HEK293 (cell line): ENCODE data around the gene MRPS18A.

Experiments
- BCL11A ChIP-seq: fragments of 450-650 bp; formaldehyde crosslinking; IDR thresholded peaks from 2 replicates; pipeline ENCODE4 v1.5.1; 2016; ENCODE audit warnings: low read depth, missing biosample characterization, missing genetic modification characterization
- BCL6B ChIP-seq: fragments of 450-650 bp; formaldehyde crosslinking; IDR thresholded peaks from 2 replicates; pipeline ENCODE4 v1.5.1; 2017; ENCODE audit warnings: missing biosample characterization, missing genetic modification characterization
- IKZF3 ChIP-seq: fragments of 450-650 bp; IDR thresholded peaks from 2 replicates; pipeline ENCODE4 v1.5.0; 2018; ENCODE audit warnings: missing biosample characterization, mild to moderate bottlenecking, missing genetic modification characterization, moderate library complexity
- KLF10 ChIP-seq: fragments of 450-650 bp; IDR thresholded peaks from 2 replicates; pipeline ENCODE4 v1.5.1; 2018; ENCODE audit warnings: missing biosample characterization, mild to moderate bottlenecking, missing genetic modification characterization
- OVOL3 ChIP-seq: fragments of 450-650 bp; formaldehyde crosslinking; IDR thresholded peaks from 2 replicates; pipeline ENCODE4 v1.5.1; 2016; ENCODE audit warnings: missing biosample characterization, missing genetic modification characterization
- PBX3 ChIP-seq: sonication (generic); formaldehyde crosslinking; IDR thresholded peaks from 2 replicates; pipeline ENCODE4 v1.8.1; 2022; ENCODE audit warnings: mild to moderate bottlenecking, moderate library complexity, missing genetic modification reagents
- PRDM6 ChIP-seq: fragments of 450-650 bp; formaldehyde crosslinking; IDR thresholded peaks from 2 replicates; pipeline ENCODE4 v1.5.1; 2017; ENCODE audit warnings: missing biosample characterization, missing genetic modification characterization
- ZBTB17 ChIP-seq: fragments of 450-650 bp; formaldehyde crosslinking; IDR thresholded peaks from 2 replicates; pipeline ENCODE4 v1.5.1; 2016; ENCODE audit warnings: missing biosample characterization, missing genetic modification characterization
- ZBTB48 ChIP-seq: fragments of 450-650 bp; formaldehyde crosslinking; IDR thresholded peaks from 2 replicates; pipeline ENCODE4 v1.5.1; 2016; ENCODE audit warnings: missing biosample characterization, missing genetic modification characterization
- ZBTB8A ChIP-seq: fragments of 450-650 bp; formaldehyde crosslinking; IDR thresholded peaks from 2 replicates; pipeline ENCODE4 v1.5.1; 2016; ENCODE audit warnings: missing biosample characterization, missing genetic modification characterization
- ZFHX2 ChIP-seq: fragments of 450-650 bp; formaldehyde crosslinking; conservative IDR thresholded peaks from 2 replicates; pipeline ENCODE4 v1.5.1; 2016; ENCODE audit warnings: missing biosample characterization, missing genetic modification characterization
- ZFP69B ChIP-seq: fragments of 450-650 bp; formaldehyde crosslinking; IDR thresholded peaks from 2 replicates; pipeline ENCODE4 v1.5.1; 2016; ENCODE audit warnings: missing biosample characterization, missing genetic modification characterization
- ZNF2 ChIP-seq: fragments of 450-650 bp; formaldehyde crosslinking; IDR thresholded peaks from 2 replicates; pipeline ENCODE4 v1.5.1; 2016; ENCODE audit warnings: missing biosample characterization, missing genetic modification characterization
- ZNF202 ChIP-seq: fragments of 450-650 bp; formaldehyde crosslinking; IDR thresholded peaks from 2 replicates; pipeline ENCODE4 v1.5.1; 2016; ENCODE audit warnings: missing biosample characterization, missing genetic modification characterization, borderline replicate concordance
- ZNF23 ChIP-seq: fragments of 450-650 bp; formaldehyde crosslinking; IDR thresholded peaks from 2 replicates; pipeline ENCODE4 v1.5.1; 2016; ENCODE audit warnings: missing biosample characterization, missing genetic modification characterization, borderline replicate concordance
- ZNF311 ChIP-seq: fragments of 450-650 bp; formaldehyde crosslinking; IDR thresholded peaks from 2 replicates; pipeline ENCODE4 v1.5.1; 2017; ENCODE audit warnings: missing biosample characterization, missing genetic modification characterization, borderline replicate concordance
- ZNF433 ChIP-seq: fragments of 450-650 bp; formaldehyde crosslinking; IDR thresholded peaks from 2 replicates; pipeline ENCODE4 v1.5.1; 2016; ENCODE audit warnings: missing biosample characterization, missing genetic modification characterization, low read depth
- ZNF473 ChIP-seq: fragments of 450-650 bp; formaldehyde crosslinking; IDR thresholded peaks from 2 replicates; pipeline ENCODE4 v1.5.1; 2017; ENCODE audit warnings: missing biosample characterization, missing genetic modification characterization
- ZNF488 ChIP-seq: fragments of 450-650 bp; formaldehyde crosslinking; IDR thresholded peaks from 2 replicates; pipeline ENCODE4 v1.5.1; 2016; ENCODE audit warnings: missing biosample characterization, missing genetic modification characterization
- ZNF510 ChIP-seq: fragments of 450-650 bp; formaldehyde crosslinking; IDR thresholded peaks from 2 replicates; pipeline ENCODE4 v1.5.1; 2018; ENCODE audit warnings: mild to moderate bottlenecking, missing genetic modification characterization, missing biosample characterization; ENCODE audit not compliant: insufficient replicate concordance
- ZNF521 ChIP-seq: fragments of 450-650 bp; formaldehyde crosslinking; IDR thresholded peaks from 2 replicates; pipeline ENCODE4 v1.5.1; 2017; ENCODE audit warnings: missing biosample characterization, mild to moderate bottlenecking, missing genetic modification characterization
- ZNF560 ChIP-seq: fragments of 450-650 bp; formaldehyde crosslinking; IDR thresholded peaks from 2 replicates; pipeline ENCODE4 v1.5.1; 2017; ENCODE audit warnings: missing biosample characterization, missing genetic modification characterization, borderline replicate concordance
- ZNF561 ChIP-seq: fragments of 450-650 bp; IDR thresholded peaks from 2 replicates; pipeline ENCODE4 v1.5.1; 2018; ENCODE audit warnings: missing biosample characterization, missing genetic modification characterization, borderline replicate concordance
- ZNF600 ChIP-seq: fragments of 450-650 bp; formaldehyde crosslinking; IDR thresholded peaks from 2 replicates; pipeline ENCODE4 v1.5.1; 2016; ENCODE audit warnings: missing biosample characterization, missing genetic modification characterization
- ZNF610 ChIP-seq: fragments of 450-650 bp; formaldehyde crosslinking; IDR thresholded peaks from 2 replicates; pipeline ENCODE4 v1.5.1; 2016; ENCODE audit warnings: missing biosample characterization, missing genetic modification characterization, borderline replicate concordance
- ZNF629 ChIP-seq: fragments of 450-650 bp; formaldehyde crosslinking; IDR thresholded peaks from 2 replicates; pipeline ENCODE4 v1.5.1; 2017; ENCODE audit warnings: missing biosample characterization, missing genetic modification characterization
- ZNF704 ChIP-seq: fragments of 450-650 bp; formaldehyde crosslinking; IDR thresholded peaks from 2 replicates; pipeline ENCODE4 v1.5.1; 2016; ENCODE audit warnings: missing biosample characterization, missing genetic modification characterization
- ZNF785 ChIP-seq: fragments of 450-650 bp; formaldehyde crosslinking; IDR thresholded peaks from 2 replicates; pipeline ENCODE4 v1.5.1; 2016; ENCODE audit warnings: missing biosample characterization, missing genetic modification characterization
- ZSCAN5A ChIP-seq: fragments of 450-650 bp; formaldehyde crosslinking; IDR thresholded peaks from 2 replicates; pipeline ENCODE4 v1.5.1; 2016; ENCODE audit warnings: missing biosample characterization, missing genetic modification characterization

The MRPS18A gene

GRCh38 chr6:43667245-43668150, 20.1 kb downstream of the MRPS18A start (continued):
- TF ChIP-seq BCL6B (tag by site-specific recombination) (peak; percentile 93), ZNF561 (tag by site-specific recombination) (0 out of 2 replicates have a peak, but pooled peaks have one; percentile 27), ZBTB48 (tag by site-specific recombination) (peak; percentile 44), ZNF610 (no peak), ZNF560 (tag by site-specific recombination) (no peak), ZNF600 (peak; percentile 57; the same call in 1 of the 2 replicates), BCL11A (tag by site-specific recombination) (no peak), OVOL3 (tag by site-specific recombination) (no peak), PRDM6 (tag by site-specific recombination) (no peak), ZFP69B (no peak), ZNF23 (tag by site-specific recombination) (no peak), ZNF311 (tag by site-specific recombination) (no peak), ZSCAN5A (tag by site-specific recombination) (no peak), PBX3 (peak; percentile 84), ZNF433 (tag by site-specific recombination) (no peak), IKZF3 (tag by site-specific recombination) (no peak), ZNF785 (tag by site-specific recombination) (no peak), ZNF2 (tag by site-specific recombination) (peak; percentile 74), ZBTB17 (tag by site-specific recombination) (peak; percentile 62), ZBTB8A (tag by site-specific recombination) (0 out of 2 replicates have a peak, but pooled peaks have one; percentile 43), ZNF629 (no peak), ZNF202 (no peak), ZNF521 (tag by site-specific recombination) (no peak), KLF10 (no peak), ZNF510 (tag by site-specific recombination) (no peak), ZNF488 (no peak), ZNF473 (tag by site-specific recombination) (no peak), ZFHX2 (peak; percentile 52; the same call in 1 of the 2 replicates), ZNF704 (no peak)
